K562 (cell line): Measurements from ENCODE around the gene MPL.

ENCODE experiments used
- ARID3B ChIP-seq: fragments of 250-450 bp; sonication (Bioruptor Pico); IDR thresholded peaks from 2 replicates; pipeline ENCODE4 v1.4.0; 2020; ENCODE audit warnings: borderline replicate concordance
- BRCA1 ChIP-seq, 2 experiments: fragments of 450-650 bp in 1 of 2; sonication (generic) in 1 of 2; formaldehyde crosslinking in 1 of 2; IDR thresholded peaks; 2 replicates each; pipeline versions ENCODE4 v1.5.0 to v1.6.1; 2017 to 2020; ENCODE audit warnings: mild to moderate bottlenecking in 1 of 2, missing genetic modification reagents in 1 of 2
- CHD2 ChIP-seq: IDR thresholded peaks from 2 replicates; pipeline ENCODE4 v1.6.1; 2011; ENCODE audit warnings: low read depth, low read length
- DEAF1 ChIP-seq: fragments of 450-650 bp; formaldehyde crosslinking; IDR thresholded peaks from 2 replicates; pipeline ENCODE4 v1.4.0; 2020; ENCODE audit warnings: mild to moderate bottlenecking, moderate library complexity
- ERF ChIP-seq: fragments of 450-650 bp; formaldehyde crosslinking; IDR thresholded peaks from 2 replicates; pipeline ENCODE4 v1.4.0; 2020; ENCODE audit warnings: mild to moderate bottlenecking, mixed read lengths
- GABPA ChIP-seq: fragments of 200-800 bp; sonication (Bioruptor generic); conservative IDR thresholded peaks from 2 replicates; pipeline ENCODE4 v1.6.1; 2016; ENCODE audit warnings: low read depth, missing genetic modification characterization, missing compliant biosample characterization
- ID3 ChIP-seq, 2 experiments: fragments of 250-450 bp in 1 of 2; fragments of 450-650 bp in 1 of 2; sonication (Bioruptor Pico) in 1 of 2; IDR thresholded peaks; 2 replicates each; pipeline versions ENCODE4 v1.6.1 to v1.8.0; 2016 to 2021; ENCODE audit warnings: mild to moderate bottlenecking in 2 of 2, moderate library complexity in 2 of 2, missing compliant biosample characterization in 1 of 2, missing genetic modification characterization in 1 of 2
- POLR2AphosphoS5 ChIP-seq: IDR thresholded peaks from 2 replicates; pipeline ENCODE4 v1.6.1; 2011; ENCODE audit warnings: mild to moderate bottlenecking, low read depth, low read length, moderate library complexity; ENCODE audit not compliant: control insufficient read depth, insufficient read depth
- PPARD ChIP-seq: fragments of 250-450 bp; sonication (Bioruptor Pico); IDR thresholded peaks from 2 replicates; pipeline ENCODE4 v1.8.0; 2022; ENCODE audit warnings: inconsistent platforms, mild to moderate bottlenecking, moderate library complexity
- SIN3B ChIP-seq: fragments of 450-650 bp; IDR thresholded peaks from 2 replicates; pipeline ENCODE4 v1.6.1; 2017; ENCODE audit warnings: low read depth, mild to moderate bottlenecking, moderate library complexity
- TAF1 ChIP-seq: IDR thresholded peaks from 2 replicates; pipeline ENCODE4 v1.6.1; 2011; ENCODE audit warnings: mild to moderate bottlenecking, low read length, moderate library complexity; ENCODE audit not compliant: insufficient read depth, control insufficient read depth, severe bottlenecking; ENCODE audit errors: extremely low read depth
- ZBTB1 ChIP-seq: sonication (generic); formaldehyde crosslinking; IDR thresholded peaks from 2 replicates; pipeline ENCODE4 v1.8.1; 2023; ENCODE audit warnings: missing genetic modification reagents, low read depth, mild to moderate bottlenecking, borderline replicate concordance
- ZBTB40 ChIP-seq, 2 experiments: fragments of 450-650 bp in 1 of 2; sonication (generic) in 1 of 2; formaldehyde crosslinking in 1 of 2; IDR thresholded peaks; 2 replicates each; pipeline versions ENCODE4 v1.7.1 to v1.9.0; 2016 to 2022; ENCODE audit warnings: inconsistent platforms in 1 of 2, mild to moderate bottlenecking in 1 of 2, missing genetic modification reagents in 1 of 2
- TF ChIP-seq, protein P1 (sequence below): fragments of 250-450 bp; sonication (Bioruptor Pico); IDR thresholded peaks from 2 replicates; pipeline ENCODE4 v1.5.0; 2022; ENCODE audit warnings: mild to moderate bottlenecking

DNA sequence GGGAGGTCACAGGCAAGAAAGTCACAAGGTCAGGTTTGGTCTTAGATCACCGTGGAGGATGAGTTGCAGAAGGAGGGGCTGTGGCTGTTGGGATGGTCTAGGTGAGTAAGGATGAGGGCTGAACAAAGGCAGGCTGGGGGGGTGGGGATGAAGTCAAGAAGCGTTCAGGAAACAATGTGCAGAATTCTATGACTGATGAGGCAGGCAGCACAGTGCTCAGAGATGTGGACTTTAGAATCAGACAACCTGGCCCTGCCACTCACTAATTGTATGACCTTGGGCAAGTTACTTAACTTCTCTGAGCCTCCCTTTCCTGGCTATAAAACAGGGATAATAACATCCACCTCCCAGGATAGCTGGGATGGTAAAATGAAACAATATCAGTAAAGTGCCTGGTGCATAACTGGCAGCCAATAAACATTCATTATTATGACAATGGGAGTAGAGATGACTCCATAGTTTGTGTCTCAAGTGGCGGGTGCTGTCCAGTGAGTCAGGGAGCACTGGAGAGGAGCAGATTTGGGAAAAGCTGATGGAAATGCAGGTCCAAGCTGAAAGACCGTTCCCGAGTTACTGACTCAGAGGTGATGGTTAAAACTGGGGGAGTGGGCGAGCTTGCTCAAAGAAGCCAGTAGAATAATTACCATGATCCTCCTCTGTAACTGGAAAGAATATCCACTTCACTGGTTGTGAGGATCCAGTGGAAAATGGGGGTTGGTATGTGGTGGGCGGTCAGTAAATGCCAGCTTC lies 34.7 kb upstream of the MPL start:
- TF ChIP-seq, protein P1, sequence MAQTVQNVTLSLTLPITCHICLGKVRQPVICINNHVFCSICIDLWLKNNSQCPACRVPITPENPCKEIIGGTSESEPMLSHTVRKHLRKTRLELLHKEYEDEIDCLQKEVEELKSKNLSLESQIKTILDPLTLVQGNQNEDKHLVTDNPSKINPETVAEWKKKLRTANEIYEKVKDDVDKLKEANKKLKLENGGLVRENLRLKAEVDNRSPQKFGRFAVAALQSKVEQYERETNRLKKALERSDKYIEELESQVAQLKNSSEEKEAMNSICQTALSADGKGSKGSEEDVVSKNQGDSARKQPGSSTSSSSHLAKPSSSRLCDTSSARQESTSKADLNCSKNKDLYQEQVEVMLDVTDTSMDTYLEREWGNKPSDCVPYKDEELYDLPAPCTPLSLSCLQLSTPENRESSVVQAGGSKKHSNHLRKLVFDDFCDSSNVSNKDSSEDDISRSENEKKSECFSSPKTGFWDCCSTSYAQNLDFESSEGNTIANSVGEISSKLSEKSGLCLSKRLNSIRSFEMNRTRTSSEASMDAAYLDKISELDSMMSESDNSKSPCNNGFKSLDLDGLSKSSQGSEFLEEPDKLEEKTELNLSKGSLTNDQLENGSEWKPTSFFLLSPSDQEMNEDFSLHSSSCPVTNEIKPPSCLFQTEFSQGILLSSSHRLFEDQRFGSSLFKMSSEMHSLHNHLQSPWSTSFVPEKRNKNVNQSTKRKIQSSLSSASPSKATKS (CRISPR knock-in tag): no peak
- TF ChIP-seq ERF (no peak), CHD2 (no peak), BRCA1 (IDR thresholded peaks at IDR 0.05) (no peak), BRCA1 (CRISPR knock-in tag; IDR thresholded peaks at IDR 0.05) (no peak), POLR2AphosphoS5 (no peak), PPARD (CRISPR knock-in tag) (no peak), TAF1 (no peak), ZBTB40 (IDR thresholded peaks at IDR 0.05) (no peak), ZBTB40 (CRISPR knock-in tag; IDR thresholded peaks at IDR 0.05) (no peak), ID3 (CRISPR knock-in tag; IDR thresholded peaks at IDR 0.05) (no peak), ID3 (tag; IDR thresholded peaks at IDR 0.05) (no peak), SIN3B (no peak), ZBTB1 (no peak), ARID3B (CRISPR knock-in tag) (no peak), GABPA (tag) (no peak), DEAF1 (CRISPR knock-in tag) (no peak)
